Breast epithelium (tissue), 3 donors: ENCODE data around the gene KPNA5.
A peak's percentile ranks its signal among the peaks of the same experiment; 100 is the strongest.

Experiments used
- CTCF ChIP-seq, 3 donors: fragments of 450-650 bp; IDR thresholded peaks; one replicate each; pipeline ENCODE4 v1.5.1; 2016 to 2017; ENCODE audit warnings: antibody characterized with exemption in 3 of 3, mild to moderate bottlenecking in 3 of 3, moderate library complexity in 3 of 3
- POLR2A ChIP-seq: fragments of 450-650 bp; IDR thresholded peaks from one replicate; pipeline ENCODE4 v1.6.1; 2016; ENCODE audit warnings: antibody characterized with exemption, mild to moderate bottlenecking, moderate library complexity
- POLR2AphosphoS5 ChIP-seq, 3 donors: sonication (generic); formaldehyde crosslinking; IDR thresholded peaks; one replicate each; pipeline ENCODE4 v1.6.1; 2017; ENCODE audit warnings: antibody characterized with exemption in 3 of 3

- TF ChIP-seq CTCF (IDR thresholded peaks at IDR 0.05) (peak in 2 of 3 donors; percentile 38 to 39), POLR2AphosphoS5 (IDR thresholded peaks at IDR 0.05) (no peak), POLR2A (no peak)
Observed at GRCh38 chr6:116779573-116780164, 98.7 kb downstream of the KPNA5 start.
